ENCODE measurements around the gene SEC61A1. TPM values are rescaled to one million over a fixed set of nuclear protein-coding genes. Genes with fewer than 3 reads are reported as not detected.
A peak's percentile ranks its signal among the peaks of the same experiment; 100 is the strongest.

SEC61A1 gene
- polyA plus RNA-seq, 2 of the 4 experiments (the other 2 are of a cell fraction), result 93.5 to 180 TPM

GRCh38 chr3:128078875-128079274 lies 26.6 kb downstream of the SEC61A1 start:
- ChIA-PET CTCF (interaction anchor here (0.7 to 6.3 kb wide), 5 partner anchors 7 to 522 kb away, joined by 3 to 23 read pairs (median 3); no protein-coding TSS in a partner anchor), POLR2A (no interaction called here)
- Histone ChIP-seq H3K9me3 (no peaks in the 10 kb centered on the region), H3K4me2 (no peak overlapping the region), H3K4me1 (peaks cover 59% of the 10 kb centered on the region), H3K27ac (peak overlapping the region in 1 of 2 experiments; percentile 86; a peak in 2 of 6 replicates), H3K4me3 (no peak overlapping the region)
- TF ChIP-seq CEBPB (IDR thresholded peaks at IDR 0.05) (no peak), CBX2 (IDR thresholded peaks at IDR 0.05; ENCODE audit: borderline replicate concordance, low read depth) (no peak), MAFK (IDR thresholded peaks at IDR 0.05; ENCODE audit: partially characterized antibody) (no peak), EHMT2 (IDR thresholded peaks at IDR 0.05; ENCODE audit: low read depth) (no peak), REST (IDR thresholded peaks at IDR 0.05) (no peak), ZC3H11A (IDR thresholded peaks at IDR 0.05) (no peak), PBX3 (IDR thresholded peaks at IDR 0.05) (no peak), TFCP2L1 (CRISPR knock-in tag; IDR thresholded peaks at IDR 0.05) (no peak)
- TF ChIP-seq, protein P1, sequence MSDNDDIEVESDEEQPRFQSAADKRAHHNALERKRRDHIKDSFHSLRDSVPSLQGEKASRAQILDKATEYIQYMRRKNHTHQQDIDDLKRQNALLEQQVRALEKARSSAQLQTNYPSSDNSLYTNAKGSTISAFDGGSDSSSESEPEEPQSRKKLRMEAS (IDR thresholded peaks at IDR 0.05), result no peak
- TF ChIP-seq, protein P2, sequence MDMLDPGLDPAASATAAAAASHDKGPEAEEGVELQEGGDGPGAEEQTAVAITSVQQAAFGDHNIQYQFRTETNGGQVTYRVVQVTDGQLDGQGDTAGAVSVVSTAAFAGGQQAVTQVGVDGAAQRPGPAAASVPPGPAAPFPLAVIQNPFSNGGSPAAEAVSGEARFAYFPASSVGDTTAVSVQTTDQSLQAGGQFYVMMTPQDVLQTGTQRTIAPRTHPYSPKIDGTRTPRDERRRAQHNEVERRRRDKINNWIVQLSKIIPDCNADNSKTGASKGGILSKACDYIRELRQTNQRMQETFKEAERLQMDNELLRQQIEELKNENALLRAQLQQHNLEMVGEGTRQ (IDR thresholded peaks at IDR 0.05), result no peak
- DNase-seq (ENCODE audit: low read depth in 1 of 2, low spot score in 1 of 2), result no peak
- no peak for FAIRE-seq
- 96% methylated on average over 8 of the region's 8 CpGs for WGBS (ENCODE audit: missing lambda C conversion rate)
- no peak for ATAC-seq

DNA sequence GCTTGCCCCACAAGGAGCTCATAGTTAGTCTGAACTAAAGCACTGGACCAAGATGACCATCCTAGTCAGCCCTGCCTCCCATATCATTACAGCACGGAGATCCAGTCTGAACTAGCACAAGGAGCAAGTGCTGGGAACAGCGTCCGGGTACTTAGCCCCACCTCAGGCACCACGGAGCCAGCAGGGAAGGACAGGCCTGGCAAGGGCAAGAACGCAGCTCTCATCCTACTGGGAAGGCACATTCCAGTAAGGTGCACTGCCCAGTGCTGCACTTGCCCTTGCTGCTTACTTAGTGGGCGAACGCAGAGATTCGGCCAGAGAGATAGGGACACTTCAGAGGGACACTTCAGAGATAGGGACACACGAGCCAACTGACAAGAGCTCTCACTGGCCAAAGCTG lies 27.6 kb downstream of the SEC61A1 start:
- no peak for DNase-seq (ENCODE audit: low read depth in 1 of 2, low spot score in 1 of 2)
- POLR2A ChIA-PET, result no interaction called here
- CTCF ChIA-PET, result interaction anchor here (1.0 to 1.4 kb wide), 4 partner anchors 12 to 529 kb away, joined by 3 to 7 read pairs (median 3); no protein-coding TSS in a partner anchor
- Histone ChIP-seq H3K27ac (peak overlapping the region; percentile 81 to 86), H3K9me3 (no peaks in the 10 kb centered on the region), H3K4me3 (no peak overlapping the region), H3K4me2 (peak overlapping the region; percentile 49), H3K4me1 (peaks cover 68% of the 10 kb centered on the region)
- no peak for TF ChIP-seq BHLHE40 (IDR thresholded peaks at IDR 0.05; ENCODE audit: low read depth, low read length)
- TF ChIP-seq, protein P3, sequence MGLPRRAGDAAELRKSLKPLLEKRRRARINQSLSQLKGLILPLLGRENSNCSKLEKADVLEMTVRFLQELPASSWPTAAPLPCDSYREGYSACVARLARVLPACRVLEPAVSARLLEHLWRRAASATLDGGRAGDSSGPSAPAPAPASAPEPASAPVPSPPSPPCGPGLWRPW (IDR thresholded peaks at IDR 0.05), result no peak
- TF ChIP-seq HOXB5 (CRISPR knock-in tag; IDR thresholded peaks at IDR 0.05), result no peak
- no peak for TF ChIP-seq FOXS1 (CRISPR knock-in tag; IDR thresholded peaks at IDR 0.05)
- TF ChIP-seq ESRRA (IDR thresholded peaks at IDR 0.05; ENCODE audit: borderline replicate concordance, low read length), result no peak
- TF ChIP-seq ZSCAN20 (CRISPR knock-in tag; IDR thresholded peaks at IDR 0.05), result no peak
- no peak for TF ChIP-seq REST (IDR thresholded peaks at IDR 0.05)
- no peak for TF ChIP-seq FOSB (CRISPR knock-in tag; IDR thresholded peaks at IDR 0.05)
- no peak for TF ChIP-seq HOXA7 (CRISPR knock-in tag; IDR thresholded peaks at IDR 0.05)
- TF ChIP-seq CBX2 (IDR thresholded peaks at IDR 0.05; ENCODE audit: borderline replicate concordance, low read depth), result no peak
- TF ChIP-seq POLR2AphosphoS2 (conservative IDR thresholded peaks at IDR 0.05; ENCODE audit: low read length), result no peak
- no peak for TF ChIP-seq ZNF302 (CRISPR knock-in tag; IDR thresholded peaks at IDR 0.05)
- no peak for TF ChIP-seq ELK1 (IDR thresholded peaks at IDR 0.05; ENCODE audit: low read depth, low read length)
- TF ChIP-seq ATOH8 (CRISPR knock-in tag; IDR thresholded peaks at IDR 0.05; ENCODE audit: low read depth), result no peak
- TF ChIP-seq KDM5A (IDR thresholded peaks at IDR 0.05), result no peak
- TF ChIP-seq TP53 (CRISPR knock-in tag; IDR thresholded peaks at IDR 0.05), result no peak
- TF ChIP-seq, protein P2 (IDR thresholded peaks at IDR 0.05), result no peak
- WGBS (ENCODE audit: missing lambda C conversion rate), result 90% methylated on average over 5 of the region's 9 CpGs
- no peak for ATAC-seq
- FAIRE-seq, result no peak

Data from A549 (cell line).